ENCODE measurements around the gene SRRD.
"Not testable (repeated sequence)": the region's sequence is repeated elsewhere in the genome, so short reads cannot be mapped to it uniquely, and the experiment has no call there.

SRRD gene

GRCh38 chr22:26483439-26484359 is at the start of gene SRRD, which contains the start of gene HPS4:
Gene SRRD (plus strand): TSS chr22:26483877. CDS start chr22:26483891, 14 bp downstream.
Gene HPS4 (minus strand): TSS chr22:26483783. CDS start chr22:26481762, 2,021 bp downstream.
- peak; percentile 82 for DNase-seq (ENCODE audit: low read depth)

- no peak for DNase-seq (ENCODE audit: low read depth)
Measured at GRCh38 chr22:26435327-26436093, 48.2 kb upstream of the SRRD start.

GRCh38 chr22:26436903-26437515 is 46.7 kb upstream of the SRRD start:
- no peak for DNase-seq (ENCODE audit: low read depth)

- DNase-seq (ENCODE audit: low read depth): no peak
Measured at GRCh38 chr22:26437694-26438392, 45.8 kb upstream of the SRRD start.

GRCh38 chr22:26438776-26439175 is 44.9 kb upstream of the SRRD start:
- DNase-seq (ENCODE audit: low read depth): not testable (repeated sequence)

- DNase-seq (ENCODE audit: low read depth): no peak
Measured at GRCh38 chr22:26439559-26439958, 44.1 kb upstream of the SRRD start.

- no peak for DNase-seq (ENCODE audit: low read depth)
Measured at GRCh38 chr22:26442086-26442756, 41.5 kb upstream of the SRRD start.

GRCh38 chr22:26443901-26444690 is 39.6 kb upstream of the SRRD start:
- DNase-seq (ENCODE audit: low read depth): no peak

GRCh38 chr22:26444777-26445176 is 38.9 kb upstream of the SRRD start:
- DNase-seq (ENCODE audit: low read depth): no peak

GRCh38 chr22:26445577-26446275 is 38.0 kb upstream of the SRRD start:
- DNase-seq (ENCODE audit: low read depth): no peak

- no peak for DNase-seq (ENCODE audit: low read depth)
Measured at GRCh38 chr22:26446808-26447515, 36.7 kb upstream of the SRRD start.

- DNase-seq (ENCODE audit: low read depth): no peak
Measured at GRCh38 chr22:26447584-26448329, 35.9 kb upstream of the SRRD start.

- DNase-seq (ENCODE audit: low read depth): no peak
Measured at GRCh38 chr22:26448334-26448733, 35.3 kb upstream of the SRRD start.

- DNase-seq (ENCODE audit: low read depth): no peak
Measured at GRCh38 chr22:26448941-26449340, 34.7 kb upstream of the SRRD start.

- no peak for DNase-seq (ENCODE audit: low read depth)
Measured at GRCh38 chr22:26450453-26451185, 33.1 kb upstream of the SRRD start.

- DNase-seq (ENCODE audit: low read depth): no peak
Measured at GRCh38 chr22:26452236-26453016, 31.3 kb upstream of the SRRD start.

- no peak for DNase-seq (ENCODE audit: low read depth)
Measured at GRCh38 chr22:26453216-26453615, 30.5 kb upstream of the SRRD start.

Measured in stimulated activated CD8-positive, alpha-beta memory T cell treated with anti-CD3 and anti-CD28 coated beads, Interleukin-12 subunit alpha, Interleukin-12 subunit beta, amount 100 ng/mL, for 1 hour (primary cell).